LNCaP clone FGC (cell line): Measurements from ENCODE around the gene ZNF771.

ENCODE experiments used
- DNase-seq: peaks from one replicate; pipeline ENCODE4 v3.0.0-alpha.2; 2011; ENCODE audit warnings: low read depth
- H3K4me3 ChIP-seq: 2 replicates; pipeline ENCODE4 v1.5.1; 2011; ENCODE audit warnings: mild to moderate bottlenecking, low read depth, low read length, control low read depth
- TF ChIP-seq, protein P1 (sequence below): IDR thresholded peaks from 2 replicates; pipeline ENCODE4 v1.5.1; 2012; ENCODE audit warnings: mild to moderate bottlenecking; ENCODE audit not compliant: control insufficient read depth, insufficient read depth; ENCODE audit errors: extremely low read depth

ZNF771 gene

DNA sequence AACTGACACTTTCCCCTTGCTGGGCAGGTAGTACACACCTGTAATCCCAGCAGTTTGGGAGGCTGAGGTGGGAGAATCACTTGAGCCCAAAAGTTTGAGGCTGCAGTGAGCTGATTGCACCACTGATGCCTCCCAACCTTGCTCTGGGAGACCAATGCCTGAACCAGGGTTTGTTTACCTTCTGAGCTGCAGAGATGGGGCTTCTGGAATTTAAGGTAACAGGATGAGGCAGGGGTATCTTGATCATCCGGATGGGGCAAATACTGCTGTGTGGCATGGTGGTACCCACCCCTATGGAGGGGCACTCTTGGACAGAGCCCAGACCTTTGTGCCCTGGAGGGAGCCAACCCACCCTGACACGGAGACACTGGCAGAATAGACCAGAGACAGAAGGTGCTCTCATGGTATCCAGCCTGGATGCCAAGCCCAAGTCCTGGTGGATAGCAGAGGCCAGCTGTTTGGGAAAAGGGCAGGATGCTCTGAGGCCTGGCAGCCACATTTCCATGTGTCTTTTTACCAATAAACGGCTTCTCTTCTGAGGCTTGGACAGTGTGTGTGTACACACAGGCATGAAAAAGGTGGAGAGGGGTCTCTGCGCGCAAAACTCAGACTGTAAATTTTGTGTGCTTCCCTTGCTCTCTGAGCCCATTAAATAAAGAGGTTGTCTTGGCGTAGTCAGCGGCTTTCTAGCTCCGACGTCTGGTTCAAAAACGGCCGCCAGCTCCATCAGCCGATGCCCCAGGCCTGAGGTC lies 7.8 kb upstream of the ZNF771 start:
- TF ChIP-seq, protein P1, sequence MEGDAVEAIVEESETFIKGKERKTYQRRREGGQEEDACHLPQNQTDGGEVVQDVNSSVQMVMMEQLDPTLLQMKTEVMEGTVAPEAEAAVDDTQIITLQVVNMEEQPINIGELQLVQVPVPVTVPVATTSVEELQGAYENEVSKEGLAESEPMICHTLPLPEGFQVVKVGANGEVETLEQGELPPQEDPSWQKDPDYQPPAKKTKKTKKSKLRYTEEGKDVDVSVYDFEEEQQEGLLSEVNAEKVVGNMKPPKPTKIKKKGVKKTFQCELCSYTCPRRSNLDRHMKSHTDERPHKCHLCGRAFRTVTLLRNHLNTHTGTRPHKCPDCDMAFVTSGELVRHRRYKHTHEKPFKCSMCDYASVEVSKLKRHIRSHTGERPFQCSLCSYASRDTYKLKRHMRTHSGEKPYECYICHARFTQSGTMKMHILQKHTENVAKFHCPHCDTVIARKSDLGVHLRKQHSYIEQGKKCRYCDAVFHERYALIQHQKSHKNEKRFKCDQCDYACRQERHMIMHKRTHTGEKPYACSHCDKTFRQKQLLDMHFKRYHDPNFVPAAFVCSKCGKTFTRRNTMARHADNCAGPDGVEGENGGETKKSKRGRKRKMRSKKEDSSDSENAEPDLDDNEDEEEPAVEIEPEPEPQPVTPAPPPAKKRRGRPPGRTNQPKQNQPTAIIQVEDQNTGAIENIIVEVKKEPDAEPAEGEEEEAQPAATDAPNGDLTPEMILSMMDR: no peak
- H3K4me3 ChIP-seq: no peak overlapping the region
- DNase-seq: no peak

- DNase-seq: no peak
These were observed 5.5 kb upstream of the ZNF771 start for GRCh38 chr16:30401768-30402425.

DNA sequence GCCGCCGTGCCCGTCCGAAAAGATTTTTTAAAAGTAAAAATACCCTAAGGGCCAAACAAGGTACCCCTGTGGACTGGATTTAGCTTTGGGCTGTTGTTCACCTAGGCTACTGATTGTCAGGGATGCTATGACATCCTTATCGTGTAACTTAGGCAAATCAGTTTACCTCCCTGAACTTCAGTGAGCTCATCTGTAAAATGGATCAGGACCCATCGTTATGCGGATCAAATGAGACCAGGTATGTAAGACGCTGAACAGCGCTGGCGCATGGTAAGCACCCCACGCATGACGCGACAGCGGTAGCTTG lies 658 bp upstream of the ZNF771 start:
- TF ChIP-seq, protein P1: no peak
- DNase-seq: no peak
- H3K4me3 ChIP-seq: peak overlapping the region; percentile 82

More at GRCh38 chr16:30401768-30402425, 5.5 kb upstream of the ZNF771 start:
- TF ChIP-seq, protein P1: no peak
- H3K4me3 ChIP-seq: no peak overlapping the region

GRCh38 chr16:30407804-30408534 lies 563 bp downstream of the ZNF771 start:
- DNase-seq: no peak
- H3K4me3 ChIP-seq: peak overlapping the region; percentile 82
- TF ChIP-seq, protein P1: no peak

DNA sequence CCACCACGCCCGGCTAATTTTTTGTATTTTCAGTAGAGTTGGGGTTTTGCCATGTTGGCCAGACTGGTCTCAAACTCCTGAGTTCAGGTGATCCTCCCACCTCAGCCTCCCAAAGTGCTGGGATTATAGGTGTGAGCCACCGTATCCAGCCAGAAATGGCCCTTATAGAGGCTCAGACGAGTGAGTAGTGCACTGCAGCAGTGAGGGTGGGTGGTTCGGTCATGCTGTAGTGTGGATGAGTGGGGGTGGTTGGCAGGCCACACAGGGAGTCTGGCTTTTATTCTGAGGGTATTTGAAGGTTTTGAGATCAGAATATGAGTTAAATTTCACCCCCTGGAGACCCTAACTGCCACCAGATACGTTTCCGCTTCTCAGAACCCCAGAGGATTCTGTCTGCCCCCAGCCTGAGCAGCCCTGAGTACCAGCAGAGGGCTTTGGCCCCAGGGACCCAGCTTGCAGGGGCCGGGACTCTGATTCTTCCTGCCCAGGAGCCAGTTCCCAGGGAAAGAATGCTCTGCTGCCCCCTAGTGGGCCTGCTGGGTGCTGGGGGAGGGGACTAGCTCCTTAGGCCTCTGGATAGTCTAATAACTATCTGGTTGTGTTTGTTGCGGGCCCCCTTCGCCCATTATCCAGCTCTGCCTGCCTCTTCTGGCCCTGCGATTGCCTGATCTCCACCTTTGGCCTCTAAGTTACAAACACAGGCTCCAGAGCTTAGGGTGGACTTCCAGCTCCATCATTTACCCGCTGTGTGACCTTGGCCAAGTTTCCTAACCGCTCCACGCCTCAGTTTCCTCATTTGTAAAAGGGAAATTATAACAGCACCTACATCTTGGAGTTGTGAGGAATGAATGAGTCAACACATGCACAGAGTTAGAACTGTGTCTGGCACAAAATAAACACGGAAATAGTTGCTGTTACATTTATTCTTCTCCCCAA lies 2.0 kb downstream of the ZNF771 start:
- no peak for DNase-seq
- no peak overlapping the region for H3K4me3 ChIP-seq
- TF ChIP-seq, protein P1: peak; percentile 95

GRCh38 chr16:30413112-30413806 lies 5.9 kb downstream of the ZNF771 start:
- TF ChIP-seq, protein P1: no peak
- no peak overlapping the region for H3K4me3 ChIP-seq
- DNase-seq: no peak
